Activated CD4-positive, alpha-beta memory T cell treated with anti-CD3 and anti-CD28 coated beads, Interleukin-2, amount 10 ng/mL, durations not matched to agents 7 days and 5 days (primary cell): ENCODE measurements around the gene TSKU. TPM values are rescaled to one million over a fixed set of nuclear protein-coding genes. Genes with fewer than 3 reads are reported as not detected.

Experiments
- CTCF ChIA-PET: fragments of 350-600 bp; sonication (Branson Sonifier 250); formaldehyde crosslinking; loops from one replicate; lab custom pipeline; 2021; ENCODE audit warnings: antibody characterized with exemption, inconsistent platforms; lab: Charles Lee
- POLR2A ChIA-PET: fragments of 350-600 bp; sonication (Branson Sonifier 250); formaldehyde crosslinking; loops from one replicate; lab custom pipeline; 2021; ENCODE audit warnings: antibody characterized with exemption; lab: Charles Lee
- DNase-seq: peaks from one replicate; pipeline ENCODE4 v3.0.0-alpha.2; 2020
- H3K27ac Mint-ChIP-seq: one replicate; pipeline ENCODE4 v1.8.0; 2021; ENCODE audit warnings: mild to moderate bottlenecking, mixed read lengths
- H3K27me3 Mint-ChIP-seq: one replicate; pipeline ENCODE4 v1.8.0; 2021; ENCODE audit warnings: mixed read lengths
- H3K36me3 Mint-ChIP-seq: one replicate; pipeline ENCODE4 v1.8.0; 2021; ENCODE audit warnings: low read depth, mixed read lengths
- H3K4me1 Mint-ChIP-seq: one replicate; pipeline ENCODE4 v1.8.0; 2021; ENCODE audit warnings: mixed read lengths
- H3K4me3 Mint-ChIP-seq: one replicate; pipeline ENCODE4 v1.8.0; 2021; ENCODE audit warnings: mild to moderate bottlenecking, mixed read lengths
- H3K9me3 Mint-ChIP-seq: one replicate; pipeline ENCODE4 v1.8.0; 2021; ENCODE audit warnings: mixed read lengths
- total RNA-seq, 2 experiments: library from RNA; stranded (reverse); gene quantifications; one replicate each; pipeline ENCODE4 v1.2.3, GENCODE V29; 2021

TSKU gene
- total RNA-seq, 2 experiments from 2014 or later, result 0.85 to 1.2 TPM

- CTCF ChIA-PET, result interaction anchor here (1.8 kb wide), 1 partner anchor 22 kb away, joined by 7 read pairs; no protein-coding TSS in a partner anchor
- Mint-ChIP-seq H3K27me3 (peaks cover 15% of the 10 kb centered on the region), H3K4me3 (no peak overlapping the region), H3K9me3 (no peaks in the 10 kb centered on the region), H3K4me1 (peaks cover 2% of the 10 kb centered on the region), H3K36me3 (no peaks in the 10 kb centered on the region), H3K27ac (no peak overlapping the region)
- no peak for DNase-seq
- POLR2A ChIA-PET, result no interaction called here
These were observed 38.7 kb upstream of the TSKU start for GRCh38 chr11:76744186-76745043.

- no peak overlapping the region for H3K4me3 Mint-ChIP-seq
- no peak overlapping the region for H3K27ac Mint-ChIP-seq
These were observed 38.1 kb upstream of the TSKU start for GRCh38 chr11:76745044-76745376.

GRCh38 chr11:76745561-76746207 is 37.5 kb upstream of the TSKU start:
- Mint-ChIP-seq H3K4me1 (peaks cover 2% of the 10 kb centered on the region), H3K4me3 (no peak overlapping the region), H3K9me3 (no peaks in the 10 kb centered on the region), H3K27me3 (peaks cover 13% of the 10 kb centered on the region), H3K36me3 (no peaks in the 10 kb centered on the region), H3K27ac (no peak overlapping the region)
- POLR2A ChIA-PET, result no interaction called here
- CTCF ChIA-PET, result no interaction called here
- no peak for DNase-seq

More at GRCh38 chr11:76745044-76745376, 38.1 kb upstream of the TSKU start:
- peaks cover 2% of the 10 kb centered on the region for H3K4me1 Mint-ChIP-seq
- peaks cover 15% of the 10 kb centered on the region for H3K27me3 Mint-ChIP-seq
- H3K36me3 Mint-ChIP-seq, result no peaks in the 10 kb centered on the region
- DNase-seq, result no peak
- ChIA-PET POLR2A (no interaction called here), CTCF (no interaction called here)
- H3K9me3 Mint-ChIP-seq, result no peaks in the 10 kb centered on the region

GRCh38 chr11:76747153-76747914 is 35.8 kb upstream of the TSKU start:
- POLR2A ChIA-PET, result no interaction called here
- Mint-ChIP-seq H3K4me3 (no peak overlapping the region), H3K36me3 (no peaks in the 10 kb centered on the region), H3K27me3 (peaks cover 8% of the 10 kb centered on the region), H3K4me1 (no peaks in the 10 kb centered on the region), H3K27ac (no peak overlapping the region), H3K9me3 (no peaks in the 10 kb centered on the region)
- CTCF ChIA-PET, result interaction anchor here (0.7 to 1.3 kb wide), 4 partner anchors 25 to 1649 kb away, joined by 3 to 4 read pairs (median 3); no protein-coding TSS in a partner anchor
- no peak for DNase-seq

GRCh38 chr11:76747915-76748860 is 35.0 kb upstream of the TSKU start:
- H3K27me3 Mint-ChIP-seq, result peaks cover 7% of the 10 kb centered on the region
- POLR2A ChIA-PET, result no interaction called here

GRCh38 chr11:76748948-76749347 is 34.2 kb upstream of the TSKU start:
- no peak overlapping the region for H3K4me3 Mint-ChIP-seq
- ChIA-PET CTCF (interaction anchor here (1.2 to 1.6 kb wide), 3 partner anchors 27 to 171 kb away, joined by 3 to 6 read pairs (median 3); no protein-coding TSS in a partner anchor), POLR2A (no interaction called here)
- H3K9me3 Mint-ChIP-seq, result no peaks in the 10 kb centered on the region
- H3K36me3 Mint-ChIP-seq, result no peaks in the 10 kb centered on the region
- H3K4me1 Mint-ChIP-seq, result no peaks in the 10 kb centered on the region
- no peak overlapping the region for H3K27ac Mint-ChIP-seq
- peaks cover 3% of the 10 kb centered on the region for H3K27me3 Mint-ChIP-seq
- no peak for DNase-seq

More at GRCh38 chr11:76747915-76748860, 35.0 kb upstream of the TSKU start:
- CTCF ChIA-PET, result interaction anchor here (1.2 to 1.6 kb wide), 3 partner anchors 26 to 172 kb away, joined by 3 to 6 read pairs (median 3); no protein-coding TSS in a partner anchor
- DNase-seq, result no peak
- Mint-ChIP-seq H3K4me1 (no peaks in the 10 kb centered on the region), H3K36me3 (no peaks in the 10 kb centered on the region), H3K9me3 (no peaks in the 10 kb centered on the region), H3K4me3 (no peak overlapping the region), H3K27ac (no peak overlapping the region)

- H3K9me3 Mint-ChIP-seq, result no peaks in the 10 kb centered on the region
- H3K27me3 Mint-ChIP-seq, result peaks cover 3% of the 10 kb centered on the region
- H3K4me3 Mint-ChIP-seq, result no peak overlapping the region
- H3K36me3 Mint-ChIP-seq, result no peaks in the 10 kb centered on the region
- H3K27ac Mint-ChIP-seq, result no peak overlapping the region
- ChIA-PET POLR2A (no interaction called here), CTCF (interaction anchor here (0.6 kb wide), 1 partner anchor 364 kb away, joined by 3 read pairs; no protein-coding TSS in a partner anchor)
- no peaks in the 10 kb centered on the region for H3K4me1 Mint-ChIP-seq
- no peak for DNase-seq
These were observed 33.1 kb upstream of the TSKU start for GRCh38 chr11:76750067-76750466.

- CTCF ChIA-PET, result interaction anchor here (0.6 to 1.2 kb wide), 2 partner anchors 29 to 363 kb away, joined by 3 read pairs; no protein-coding TSS in a partner anchor
- Mint-ChIP-seq H3K27ac (no peak overlapping the region), H3K4me1 (no peaks in the 10 kb centered on the region), H3K4me3 (no peak overlapping the region), H3K27me3 (peaks cover 5% of the 10 kb centered on the region), H3K9me3 (no peaks in the 10 kb centered on the region), H3K36me3 (no peaks in the 10 kb centered on the region)
- no peak for DNase-seq
- POLR2A ChIA-PET, result no interaction called here
These were observed 32.4 kb upstream of the TSKU start for GRCh38 chr11:76750746-76751145.

- Mint-ChIP-seq H3K4me1 (no peaks in the 10 kb centered on the region), H3K9me3 (no peaks in the 10 kb centered on the region), H3K36me3 (no peaks in the 10 kb centered on the region), H3K27me3 (peaks cover 7% of the 10 kb centered on the region), H3K27ac (no peak overlapping the region), H3K4me3 (no peak overlapping the region)
- POLR2A ChIA-PET, result no interaction called here
- CTCF ChIA-PET, result interaction anchor here (1.2 to 2.1 kb wide), 2 partner anchors 31 kb away, joined by 3 to 4 read pairs; no protein-coding TSS in a partner anchor
- no peak for DNase-seq
These were observed 30.6 kb upstream of the TSKU start for GRCh38 chr11:76752321-76753143.

- Mint-ChIP-seq H3K4me1 (no peaks in the 10 kb centered on the region), H3K27me3 (peaks cover 5% of the 10 kb centered on the region), H3K27ac (no peak overlapping the region), H3K36me3 (no peaks in the 10 kb centered on the region), H3K4me3 (no peak overlapping the region), H3K9me3 (no peaks in the 10 kb centered on the region)
- ChIA-PET CTCF (interaction anchor here (0.8 to 2.1 kb wide), 3 partner anchors 19 to 45 kb away, joined by 3 to 4 read pairs (median 4); no protein-coding TSS in a partner anchor), POLR2A (no interaction called here)
- DNase-seq, result no peak
These were observed 29.7 kb upstream of the TSKU start for GRCh38 chr11:76753449-76753848.

- no peak overlapping the region for H3K4me3 Mint-ChIP-seq
- no peaks in the 10 kb centered on the region for H3K9me3 Mint-ChIP-seq
- ChIA-PET CTCF (interaction anchor here (0.8 to 2.1 kb wide), 3 partner anchors 19 to 45 kb away, joined by 3 to 4 read pairs (median 4); no protein-coding TSS in a partner anchor), POLR2A (no interaction called here)
- H3K36me3 Mint-ChIP-seq, result no peaks in the 10 kb centered on the region
- H3K27ac Mint-ChIP-seq, result no peak overlapping the region
- DNase-seq, result no peak
- H3K27me3 Mint-ChIP-seq, result peaks cover 5% of the 10 kb centered on the region
- H3K4me1 Mint-ChIP-seq, result no peaks in the 10 kb centered on the region
These were observed 29.2 kb upstream of the TSKU start for GRCh38 chr11:76753950-76754349.
